Erythroblast (primary cell): ENCODE results near the gene ADK.

Experiments
- GATA1 ChIP-seq: IDR thresholded peaks from 2 replicates; pipeline ENCODE4 v1.6.1; 2011; ENCODE audit warnings: low read depth, mild to moderate bottlenecking, control low read depth, low read length, moderate library complexity
- POLR2A ChIP-seq: IDR thresholded peaks from 2 replicates; pipeline ENCODE4 v1.6.1; 2011; ENCODE audit warnings: mild to moderate bottlenecking, low read length

DNA sequence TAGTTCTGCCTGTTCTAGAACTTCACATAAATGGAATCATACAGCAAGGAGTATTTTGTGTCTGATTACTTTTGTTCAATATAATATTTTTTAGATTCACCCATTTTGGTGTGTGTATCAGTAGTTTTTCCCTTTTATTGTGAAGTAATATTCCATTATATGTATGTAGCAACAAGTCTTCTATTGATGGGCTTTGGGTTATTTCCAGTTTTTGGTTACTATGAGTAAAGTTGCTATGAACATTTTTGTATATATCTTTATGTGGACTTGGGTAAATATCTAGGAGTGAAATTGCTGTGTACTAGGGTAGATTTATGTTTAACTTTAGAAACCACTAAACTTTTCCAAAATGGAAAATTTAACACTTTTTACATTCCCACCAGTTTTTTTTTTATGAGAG lies 35.7 kb downstream of the ADK start:
- TF ChIP-seq POLR2A (no peak), GATA1 (no peak)
